ENCODE data around the gene EDAR. TPM values are rescaled to one million over a fixed set of nuclear protein-coding genes. Genes with fewer than 3 reads are reported as not detected.

Gene EDAR
- total and polyA plus RNA-seq, 8 donors = 0.47 to 8.1 (median 5.9) TPM; not detected in 1

DNA sequence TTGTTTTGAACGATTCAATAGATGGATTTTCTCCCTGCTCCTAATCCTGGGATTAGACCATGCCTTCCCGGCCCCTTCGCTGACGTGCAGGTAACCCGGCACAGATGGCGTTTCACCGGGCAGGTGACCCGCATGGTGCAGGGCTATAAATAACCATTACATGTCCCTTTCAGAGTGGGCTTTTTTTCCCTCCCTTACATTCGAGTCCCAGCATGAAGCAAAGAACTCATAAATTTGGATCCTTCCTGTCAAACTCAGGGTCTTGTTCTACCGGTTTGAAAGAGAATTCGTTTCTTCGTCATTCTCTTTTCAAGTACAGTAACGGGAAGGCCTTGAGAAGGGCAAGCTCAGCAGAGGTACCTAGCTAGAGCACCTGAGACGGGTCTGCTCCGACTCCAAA, 46.1 kb downstream of the EDAR start:
- DNase-seq = peak in 1 of 4 donors; percentile 55
- intact Hi-C loops (cut with DNase I) = no loop called here
- Histone ChIP-seq H3K4me1 (no peaks in the 10 kb centered on the region), H3K4me3 (no peak overlapping the region), H3K27ac (no peak overlapping the region), H3K9me3 (peaks cover 0 to 17% of the 10 kb centered on the region in 2 donors), H3K27me3 (no peaks in the 10 kb centered on the region), H3K36me3 (no peaks in the 10 kb centered on the region)
- no peak for ATAC-seq
- no peak for TF ChIP-seq CTCF (IDR thresholded peaks at IDR 0.05)

- no peak overlapping the region for H3K27ac ChIP-seq
- intact Hi-C loops (cut with DNase I) = no loop called here
- ATAC-seq = no peak
- H3K9me3 ChIP-seq = peaks cover 0 to 11% of the 10 kb centered on the region in 2 donors
- no peak for DNase-seq
- no peaks in the 10 kb centered on the region for H3K36me3 ChIP-seq
- no peaks in the 10 kb centered on the region for H3K27me3 ChIP-seq
- no peaks in the 10 kb centered on the region for H3K4me1 ChIP-seq
- no peak for TF ChIP-seq CTCF (IDR thresholded peaks at IDR 0.05)
- no peak overlapping the region for H3K4me3 ChIP-seq
Observed at GRCh38 chr2:108942231-108942825, 46.7 kb downstream of the EDAR start.

DNA sequence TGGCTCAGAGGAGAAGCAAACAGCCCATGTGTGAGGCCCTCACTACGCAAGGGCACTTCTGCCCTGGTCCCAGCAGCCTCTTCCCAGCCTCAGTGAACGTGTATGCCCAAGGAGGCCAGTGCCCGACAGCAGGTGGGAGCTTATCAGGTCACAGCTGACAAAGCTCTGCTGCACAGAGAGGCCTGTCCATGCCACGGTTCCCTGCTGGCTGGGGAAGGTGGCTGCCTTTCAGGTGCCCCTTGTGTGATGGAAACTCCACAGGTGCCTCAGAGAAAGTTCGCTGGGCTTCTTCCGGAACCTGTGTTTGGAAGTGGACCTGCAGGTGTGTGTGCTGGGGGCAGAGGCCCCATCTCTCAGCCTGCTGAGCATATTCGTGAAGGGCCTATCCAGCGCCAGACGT, 47.3 kb downstream of the EDAR start:
- H3K27ac ChIP-seq = no peak overlapping the region
- intact Hi-C loops (cut with DNase I) = no loop called here
- H3K4me1 ChIP-seq = no peaks in the 10 kb centered on the region
- H3K4me3 ChIP-seq = no peak overlapping the region
- TF ChIP-seq CTCF (IDR thresholded peaks at IDR 0.05) = no peak
- no peaks in the 10 kb centered on the region for H3K27me3 ChIP-seq
- ATAC-seq (no peak), DNase-seq (peak in 1 of 4 donors; percentile 4)
- H3K36me3 ChIP-seq = no peaks in the 10 kb centered on the region
- H3K9me3 ChIP-seq = peaks cover 0 to 6% of the 10 kb centered on the region in 2 donors

DNA sequence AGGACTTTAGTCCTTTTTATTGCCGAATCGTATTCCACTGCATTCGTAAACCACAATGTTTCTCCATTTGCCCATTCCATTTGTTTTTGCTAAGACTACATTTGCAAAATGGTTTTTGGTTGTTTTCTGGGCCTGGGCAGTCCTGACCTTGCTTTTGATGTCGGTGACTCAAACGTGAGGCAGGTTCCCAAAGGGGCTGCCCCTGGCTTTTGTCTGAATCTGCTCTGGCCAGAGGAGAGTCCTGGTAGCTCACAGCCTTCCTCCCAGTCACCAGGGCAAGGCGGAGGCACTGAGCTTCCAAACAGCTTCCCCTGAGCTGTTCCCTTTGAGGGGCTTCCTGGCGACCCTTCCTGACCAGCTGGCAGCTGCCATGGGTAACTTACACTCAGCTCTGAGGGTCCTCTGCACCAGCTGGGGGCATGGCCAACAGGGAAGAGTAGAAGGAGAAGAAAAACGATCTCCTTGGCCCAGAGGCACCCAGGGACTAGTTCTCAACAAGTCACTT, 47.8 kb downstream of the EDAR start:
- Histone ChIP-seq H3K27ac (no peak overlapping the region), H3K27me3 (no peaks in the 10 kb centered on the region), H3K4me3 (no peak overlapping the region), H3K4me1 (no peaks in the 10 kb centered on the region), H3K9me3 (peaks cover 0 to 2% of the 10 kb centered on the region in 2 donors), H3K36me3 (no peaks in the 10 kb centered on the region)
- ATAC-seq (no peak), DNase-seq (no peak)
- no peak for TF ChIP-seq CTCF (IDR thresholded peaks at IDR 0.05)
- intact Hi-C loops (cut with DNase I) = no loop called here

DNA sequence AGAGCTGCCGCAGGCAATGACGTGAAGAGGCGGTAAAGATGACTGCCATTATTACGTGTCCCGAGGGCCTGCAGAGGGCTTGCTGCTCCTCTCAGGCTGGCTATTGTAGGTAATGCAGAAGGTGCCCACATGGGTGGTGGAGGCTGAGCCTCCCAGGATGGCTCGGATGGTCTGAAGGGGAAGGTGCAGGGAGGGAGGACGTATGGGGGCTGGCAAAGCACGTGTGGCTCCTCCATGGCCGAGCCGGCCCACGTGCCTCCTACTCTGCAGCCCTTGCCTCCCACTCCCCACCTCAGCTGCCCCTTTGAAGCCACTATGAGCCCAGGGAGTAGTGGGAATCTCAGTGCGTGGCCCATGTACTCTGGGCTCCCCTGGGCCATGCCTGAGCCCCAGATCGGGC, 48.9 kb downstream of the EDAR start:
- no peak overlapping the region for H3K27ac ChIP-seq
- no peaks in the 10 kb centered on the region for H3K9me3 ChIP-seq
- no peak for TF ChIP-seq CTCF (IDR thresholded peaks at IDR 0.05)
- ATAC-seq (no peak), DNase-seq (no peak)
- no peaks in the 10 kb centered on the region for H3K27me3 ChIP-seq
- H3K36me3 ChIP-seq = no peaks in the 10 kb centered on the region
- no peak overlapping the region for H3K4me3 ChIP-seq
- H3K4me1 ChIP-seq = no peaks in the 10 kb centered on the region
- intact Hi-C loops (cut with DNase I) = no loop called here

Measured in left lung (tissue), 10 donors.